G401 (cell line): ENCODE data around the gene C18orf32. TPM values are rescaled to one million over a fixed set of nuclear protein-coding genes. Genes with fewer than 3 reads are reported as not detected.
"Not testable (repeated sequence)": the region's sequence is repeated elsewhere in the genome, so short reads cannot be mapped to it uniquely, and the experiment has no call there.

ENCODE experiments used
- DNase-seq: peaks from one replicate; pipeline ENCODE4 v3.0.0-alpha.2; 2015; ENCODE audit warnings: low spot score
- in situ Hi-C: cut with HindIII; loops from 2 replicates; pipeline ENCODE4 v1.10.0; 2016; ENCODE audit warnings: low sequenced_read_pairs, mixed read lengths
- total RNA-seq: library from RNA; depleted of rRNA; stranded (reverse); fragments of >200 nt; shearing (Covaris generic); gene quantifications from 2 replicates; pipeline ENCODE4 v1.2.3, GENCODE V29; 2014

Gene C18orf32
- total RNA-seq, 1 experiment from 2014 or later, result 43.1 TPM

- in situ Hi-C loops, result no loop called here
These were observed 10.2 kb downstream of the C18orf32 start for GRCh38 chr18:49476664-49477411.

GRCh38 chr18:49474935-49475334 lies 12.1 kb downstream of the C18orf32 start:
- in situ Hi-C loops, DNase-seq: not testable (repeated sequence)

More at GRCh38 chr18:49476664-49477411, 10.2 kb downstream of the C18orf32 start:
- DNase-seq, result no peak

GRCh38 chr18:49473721-49474120 lies 13.3 kb downstream of the C18orf32 start:
- in situ Hi-C loops, result no loop called here
- no peak for DNase-seq

- in situ Hi-C loops, result no loop called here
- DNase-seq, result no peak
These were observed 14.6 kb downstream of the C18orf32 start for GRCh38 chr18:49472459-49472858.

- DNase-seq, result no peak
These were observed 15.5 kb downstream of the C18orf32 start for GRCh38 chr18:49471532-49471931.

GRCh38 chr18:49467599-49467998 lies 19.4 kb downstream of the C18orf32 start:
- in situ Hi-C loops, result no loop called here
- no peak for DNase-seq

More at GRCh38 chr18:49471532-49471931, 15.5 kb downstream of the C18orf32 start:
- in situ Hi-C loops, result no loop called here

- in situ Hi-C loops, result no loop called here
- DNase-seq, result no peak
These were observed 19.9 kb downstream of the C18orf32 start for GRCh38 chr18:49467019-49467563.

- DNase-seq, result peak; percentile 56
- in situ Hi-C loops, result no loop called here
These were observed 22.1 kb downstream of the C18orf32 start for GRCh38 chr18:49464718-49465598.

GRCh38 chr18:49461602-49461977 lies 25.4 kb downstream of the C18orf32 start:
- in situ Hi-C loops, result no loop called here
- DNase-seq, result no peak

- DNase-seq, result no peak
- in situ Hi-C loops, result no loop called here
These were observed 25.9 kb downstream of the C18orf32 start for GRCh38 chr18:49460976-49461601.

GRCh38 chr18:49459404-49460171 lies 27.4 kb downstream of the C18orf32 start:
- DNase-seq, result no peak
- in situ Hi-C loops, result no loop called here

GRCh38 chr18:49457616-49458015 lies 29.4 kb downstream of the C18orf32 start:
- in situ Hi-C loops, result no loop called here
- DNase-seq, result no peak

- in situ Hi-C loops, result no loop called here
These were observed 30.2 kb downstream of the C18orf32 start for GRCh38 chr18:49456794-49457193.

GRCh38 chr18:49452534-49452933 lies 34.5 kb downstream of the C18orf32 start:
- in situ Hi-C loops, DNase-seq: not testable (repeated sequence)

More at GRCh38 chr18:49456794-49457193, 30.2 kb downstream of the C18orf32 start:
- no peak for DNase-seq

- in situ Hi-C loops, result no loop called here
- peak; percentile 45 for DNase-seq
These were observed 39.0 kb downstream of the C18orf32 start for GRCh38 chr18:49447810-49448745.

GRCh38 chr18:49446481-49446880 lies 40.6 kb downstream of the C18orf32 start:
- DNase-seq, result no peak
- in situ Hi-C loops, result no loop called here

- no peak for DNase-seq
- in situ Hi-C loops, result no loop called here
These were observed 42.5 kb downstream of the C18orf32 start for GRCh38 chr18:49444581-49444980.

GRCh38 chr18:49443837-49444236 lies 43.2 kb downstream of the C18orf32 start:
- no peak for DNase-seq
- in situ Hi-C loops, result no loop called here
